ENCODE results near the gene FAM114A1.
"Not testable (repeated sequence)": the region's sequence is repeated elsewhere in the genome, so short reads cannot be mapped to it uniquely, and the experiment has no call there.

The FAM114A1 gene

GRCh38 chr4:38941906-38942305 is 74.3 kb downstream of the FAM114A1 start:
- DNase-seq = not testable (repeated sequence)

DNA sequence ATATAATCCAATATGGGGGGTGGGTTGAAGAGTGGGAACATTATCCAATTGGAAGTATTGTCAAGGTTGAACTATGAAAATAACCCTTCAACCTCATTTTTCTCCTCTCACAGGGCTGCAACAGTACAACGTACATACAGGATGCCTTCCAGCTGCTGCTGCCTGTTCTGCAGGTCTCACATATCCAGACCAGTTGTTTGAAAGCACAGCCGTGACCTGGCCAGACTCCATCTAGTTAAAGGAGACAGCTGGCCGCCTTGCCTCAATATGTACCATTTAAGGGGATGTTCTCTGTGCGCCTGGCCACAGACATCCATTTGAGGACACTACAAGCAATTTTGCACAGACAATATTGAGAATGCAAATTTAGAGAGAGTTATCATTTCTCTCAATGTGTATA is 75.7 kb downstream of the FAM114A1 start:
- no peak for DNase-seq

DNA sequence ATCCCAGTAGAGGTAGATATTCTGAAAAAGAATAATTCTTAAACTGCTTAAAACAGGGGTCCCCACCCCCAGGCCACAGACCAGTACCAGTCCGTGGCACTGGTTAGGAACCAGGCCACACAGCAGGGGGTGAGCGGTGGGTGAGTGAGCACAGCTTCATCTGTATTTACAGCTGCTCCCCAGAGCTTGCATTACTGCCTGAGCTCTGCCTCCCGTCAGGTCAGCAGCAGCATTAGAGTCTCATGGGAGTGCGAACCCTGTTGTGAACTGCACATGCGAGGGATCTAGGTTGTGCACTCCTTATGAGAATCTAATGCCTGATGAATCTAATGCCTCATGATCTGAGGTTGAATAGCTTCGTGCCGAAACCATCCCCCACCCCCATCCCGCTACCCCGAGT is 76.8 kb downstream of the FAM114A1 start:
- no peak for DNase-seq

GRCh38 chr4:38946919-38947318 is 79.3 kb downstream of the FAM114A1 start:
- DNase-seq = no peak

- DNase-seq = no peak
Measured at GRCh38 chr4:38948551-38948950, 80.9 kb downstream of the FAM114A1 start.

DNA sequence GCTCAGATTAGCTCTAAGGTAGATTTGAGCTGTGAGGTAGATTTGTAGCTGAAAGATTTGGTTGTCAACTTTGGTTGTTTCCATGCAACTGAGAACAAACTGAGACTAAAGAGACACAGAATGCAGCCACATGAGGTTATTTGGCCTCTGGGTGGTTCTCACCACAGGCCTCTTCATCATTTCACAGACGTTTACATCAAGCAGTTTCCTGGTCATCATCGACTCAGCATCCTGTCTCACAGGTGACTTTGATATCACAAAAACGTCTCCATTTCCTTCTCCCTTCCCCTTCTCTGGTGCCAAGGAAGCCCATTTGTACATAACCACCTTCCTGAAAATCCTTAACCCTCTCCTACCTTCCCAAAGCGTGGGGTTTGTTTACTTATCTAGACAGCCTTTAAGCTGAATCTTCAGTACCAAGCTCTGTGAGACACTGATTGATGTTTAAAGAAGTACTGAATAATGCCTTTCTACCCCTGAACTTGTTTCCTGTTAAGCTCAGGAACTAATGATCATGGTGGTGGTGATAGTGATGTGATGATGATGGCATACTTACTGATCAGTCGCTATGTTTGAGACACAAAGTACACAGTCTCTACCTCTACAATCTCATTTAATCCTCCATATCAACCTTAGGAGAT is 81.9 kb downstream of the FAM114A1 start:
- no peak for DNase-seq

GRCh38 chr4:38950159-38950558 is 82.6 kb downstream of the FAM114A1 start:
- no peak for DNase-seq

- DNase-seq = no peak
Measured at GRCh38 chr4:38950734-38951133, 83.1 kb downstream of the FAM114A1 start.

- DNase-seq = no peak
Measured at GRCh38 chr4:38951598-38951997, 84.0 kb downstream of the FAM114A1 start.

DNA sequence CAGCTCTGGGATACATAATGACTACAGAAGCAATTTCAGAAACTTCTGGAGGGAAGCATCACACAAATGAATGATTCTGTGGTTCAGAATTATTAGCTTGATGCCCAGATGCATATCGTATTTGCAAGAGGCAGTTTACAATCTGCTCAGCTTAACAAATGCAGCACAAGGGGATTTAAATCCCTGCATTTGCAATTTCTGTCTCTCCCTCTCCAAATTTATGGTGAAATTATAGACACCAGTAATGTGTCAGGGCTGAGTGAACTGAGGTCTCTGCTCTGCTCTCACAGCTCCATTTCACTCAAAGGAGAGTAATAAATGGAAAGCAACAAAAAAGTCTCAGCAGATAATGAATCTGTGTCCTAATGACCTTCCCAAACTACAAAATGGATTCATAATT is 84.4 kb downstream of the FAM114A1 start:
- DNase-seq = no peak

- no peak for DNase-seq
Measured at GRCh38 chr4:38954727-38955126, 87.1 kb downstream of the FAM114A1 start.

- DNase-seq = no peak
Measured at GRCh38 chr4:38955957-38956356, 88.4 kb downstream of the FAM114A1 start.

DNA sequence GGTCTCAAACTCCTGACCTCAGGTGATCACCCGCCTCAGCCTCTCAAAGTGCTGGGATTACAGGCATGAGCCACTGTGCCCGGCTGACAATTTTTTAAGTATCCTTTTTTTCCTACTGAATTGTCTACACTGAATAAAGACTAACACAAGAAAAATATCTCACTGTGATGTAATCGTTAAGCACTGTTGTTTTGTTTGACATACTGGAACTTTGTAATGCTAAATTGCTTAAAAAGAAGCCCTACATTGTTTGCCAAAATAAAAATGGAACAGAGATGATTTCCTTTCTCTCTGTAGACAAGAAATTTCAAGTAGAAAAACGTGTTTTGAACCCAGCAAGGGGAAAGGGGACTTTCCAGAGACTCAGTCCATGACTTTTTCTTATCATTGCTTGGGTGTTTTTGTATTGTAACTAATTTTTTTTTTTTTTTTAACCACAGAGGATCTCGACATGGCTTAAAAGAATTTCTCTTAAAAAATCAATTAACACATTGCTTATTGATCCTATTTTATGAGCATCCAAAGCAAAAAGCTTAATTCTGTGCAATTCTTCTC is 89.7 kb downstream of the FAM114A1 start:
- DNase-seq = no peak

DNA sequence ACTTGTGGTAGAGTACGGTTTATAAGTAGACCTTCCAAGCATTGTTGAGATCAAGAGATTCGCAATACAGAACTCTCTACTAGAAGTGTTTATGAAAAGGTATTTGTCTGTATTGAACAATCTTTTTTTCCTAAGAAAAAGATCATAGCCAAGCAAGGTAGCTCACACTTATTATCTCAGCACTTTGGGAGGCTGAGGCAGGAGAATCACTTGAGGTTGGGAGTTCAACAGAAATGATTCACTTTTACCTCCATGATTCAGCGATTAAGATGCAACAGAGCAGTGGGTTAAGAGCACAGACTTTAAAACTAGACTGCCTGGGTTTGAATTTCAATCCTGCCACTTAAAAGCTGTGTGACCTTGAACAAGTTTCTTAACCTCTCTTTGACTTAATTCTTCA is 90.3 kb downstream of the FAM114A1 start:
- no peak for DNase-seq

DNA sequence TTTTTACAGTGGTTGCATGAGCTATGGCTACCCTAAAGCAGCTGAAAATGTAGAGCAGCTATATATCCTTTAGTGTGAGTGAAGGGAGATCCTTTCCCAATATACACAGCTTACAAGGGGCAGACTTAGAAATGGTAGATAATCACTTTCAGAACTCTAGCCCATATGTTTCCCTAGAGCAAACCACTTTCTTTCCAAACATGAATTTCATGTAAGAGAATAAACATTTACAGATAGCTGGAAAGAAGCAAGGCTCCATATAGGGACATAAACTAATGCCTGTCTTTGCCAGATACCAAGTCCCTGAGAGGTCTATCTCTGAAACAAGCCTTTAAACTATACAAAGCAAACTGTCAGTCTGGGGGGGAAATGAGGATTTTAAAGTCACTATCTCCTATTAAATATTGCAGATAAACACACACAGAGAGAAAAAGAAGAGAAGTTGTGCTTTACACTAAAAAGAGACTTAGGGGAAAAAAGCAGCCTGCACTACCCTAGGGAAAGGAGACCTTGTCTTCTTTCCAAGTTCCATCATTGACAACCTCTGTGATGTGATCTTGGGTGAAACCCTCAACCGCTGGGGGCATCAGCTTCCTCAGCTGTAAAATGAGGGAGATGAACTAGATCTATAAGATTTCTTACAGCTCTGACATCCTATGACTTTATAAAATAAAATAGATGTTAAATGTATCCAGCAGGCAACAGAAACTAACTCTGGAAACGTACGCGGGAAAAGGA is 91.0 kb downstream of the FAM114A1 start:
- no peak for DNase-seq

GRCh38 chr4:38959248-38959647 is 91.6 kb downstream of the FAM114A1 start:
- DNase-seq = not testable (repeated sequence)

DNA sequence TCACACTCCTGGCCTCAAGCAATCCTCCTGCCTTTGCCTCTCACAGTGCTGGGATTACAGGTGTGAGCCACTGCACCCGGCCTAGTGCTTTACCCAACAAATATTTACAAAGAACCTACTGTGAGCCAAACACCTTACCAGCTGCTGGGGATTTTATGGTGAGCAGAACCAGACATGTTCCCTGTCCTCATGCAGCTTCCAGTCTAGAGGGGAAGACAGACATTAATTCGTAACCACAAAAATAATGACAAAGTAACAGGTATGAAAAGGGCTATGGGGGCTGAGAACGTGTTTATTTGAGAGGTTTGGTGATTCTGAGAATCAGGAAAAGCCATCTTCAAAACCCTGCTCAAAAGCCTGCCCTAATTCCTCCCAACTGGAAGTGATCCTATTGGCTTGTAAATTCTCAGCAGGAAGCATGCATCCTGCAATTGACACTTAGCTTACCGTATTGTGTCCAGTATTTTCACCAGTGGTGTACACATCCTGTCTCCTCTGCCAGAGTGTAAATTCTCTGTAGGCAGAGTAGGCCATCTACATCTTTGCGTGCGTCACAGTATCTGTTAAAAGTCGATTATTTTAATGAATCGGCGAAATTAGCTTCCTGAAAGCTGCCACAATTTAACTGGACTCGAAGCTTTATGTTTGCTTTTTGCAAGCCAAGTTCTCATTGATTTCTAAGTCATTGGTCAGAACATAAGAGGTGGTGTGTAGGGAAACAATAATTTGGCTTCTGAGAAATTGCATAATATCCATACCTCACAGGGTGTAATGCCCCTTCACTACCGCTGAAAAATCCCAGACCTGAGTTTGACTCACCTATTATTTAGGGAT is 97.6 kb downstream of the FAM114A1 start:
- no peak for DNase-seq

- DNase-seq = no peak
Measured at GRCh38 chr4:38965866-38966265, 98.3 kb downstream of the FAM114A1 start.

- DNase-seq = no peak
Measured at GRCh38 chr4:38967260-38968095, 99.9 kb downstream of the FAM114A1 start.

GRCh38 chr4:38968668-38969067 is 101.1 kb downstream of the FAM114A1 start:
- DNase-seq = no peak

DNA sequence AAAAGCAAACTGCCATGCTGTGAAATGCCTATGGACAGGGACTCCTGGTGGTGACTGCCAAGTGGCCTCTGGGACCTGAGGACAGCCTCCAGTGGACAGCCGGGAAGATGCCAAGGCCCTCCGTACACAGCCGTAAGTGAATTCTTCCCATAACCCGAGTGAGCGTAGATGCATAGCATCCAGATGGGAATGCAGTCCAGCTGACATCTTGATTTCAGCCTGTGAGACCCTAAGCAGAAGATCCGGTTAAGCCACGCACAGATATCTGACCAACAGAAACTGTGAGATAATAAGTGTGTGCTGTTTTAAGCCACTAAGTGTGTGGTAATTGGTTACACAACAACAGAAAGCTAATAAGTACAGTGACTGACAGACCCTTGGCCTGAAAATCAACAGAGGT is 108.7 kb downstream of the FAM114A1 start:
- no peak for DNase-seq

DNA sequence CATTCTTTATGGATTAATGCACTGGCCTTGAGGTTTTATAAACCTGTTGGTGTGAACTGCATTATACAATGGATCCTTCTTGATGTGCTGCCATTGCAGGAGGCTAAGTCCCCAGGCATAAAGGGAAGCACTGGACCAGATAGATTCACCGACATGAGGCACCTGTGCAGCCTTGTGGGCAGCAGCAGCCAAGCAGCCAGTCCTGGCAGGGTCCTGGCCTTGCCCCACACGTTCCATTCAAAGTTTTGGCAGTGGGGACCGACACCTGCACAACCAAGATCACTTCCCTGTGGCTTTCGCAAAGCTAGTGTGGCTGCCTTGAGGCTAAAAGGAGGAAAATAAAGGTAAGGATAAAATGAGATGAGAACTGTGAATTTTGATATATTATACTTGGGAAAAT is 111.5 kb downstream of the FAM114A1 start:
- no peak for DNase-seq

Measured in NCI-H187 treated with DMSO at 0.1 percent for 48 hours (cell line).